ENCODE data around the gene LRG1.
"Not testable (repeated sequence)": the region's sequence is repeated elsewhere in the genome, so short reads cannot be mapped to it uniquely, and the experiment has no call there.

The LRG1 gene

DNA sequence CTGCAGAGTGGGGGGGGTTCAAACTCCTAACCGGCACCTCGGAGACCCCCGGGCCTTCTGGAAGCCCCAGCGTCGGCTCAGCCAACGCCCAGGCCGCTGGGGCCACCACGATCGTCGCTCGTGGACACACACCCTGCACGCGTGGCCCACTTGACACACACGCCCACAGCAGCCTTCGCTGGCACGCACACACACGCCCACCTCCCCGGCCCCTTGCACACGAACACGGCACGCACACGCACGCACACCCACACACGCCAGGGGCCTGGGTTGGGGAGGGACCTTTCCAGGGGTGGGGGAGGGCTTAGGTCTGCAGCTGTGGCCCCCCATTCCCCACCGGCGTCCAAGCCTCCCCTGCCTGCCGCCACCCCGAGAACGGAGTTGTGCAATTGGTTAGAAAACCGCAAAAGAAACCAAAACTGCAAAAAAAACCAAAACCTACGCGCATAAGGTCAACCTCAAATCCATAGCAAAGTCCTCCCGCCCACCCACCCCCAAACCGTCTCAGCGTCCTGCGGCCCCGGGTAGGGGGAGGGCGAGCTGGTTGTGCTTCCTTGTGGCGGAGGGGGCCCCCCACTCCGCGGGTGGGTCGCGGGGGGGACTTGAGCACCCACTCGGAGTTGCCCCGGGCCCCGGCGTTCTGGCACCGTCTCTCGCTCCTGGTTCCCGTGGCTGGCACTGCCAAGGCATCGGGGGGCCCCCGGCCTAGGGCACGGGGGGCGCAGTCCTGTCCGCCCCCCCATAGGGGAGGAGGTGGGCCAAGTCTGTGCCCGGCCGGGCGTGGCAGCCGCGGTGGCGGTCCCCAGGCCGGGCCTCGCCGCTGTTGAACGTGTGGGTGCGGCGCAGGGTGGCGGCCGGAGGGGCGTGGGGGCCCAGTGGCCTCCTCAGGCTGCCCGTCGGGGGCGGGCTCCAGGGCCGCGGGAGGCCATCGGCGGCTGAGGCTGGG, 3.3 kb upstream of the LRG1 start:
- no peak for TF ChIP-seq TAF1 (IDR thresholded peaks at IDR 0.05; ENCODE audit: low read depth, low read length)
- TF ChIP-seq PAX5 (IDR thresholded peaks at IDR 0.05; ENCODE audit: insufficient read depth, low read length, severe bottlenecking): no peak
- TF ChIP-seq POLR2A (IDR thresholded peaks at IDR 0.05; ENCODE audit: low read depth, low read length): no peak
- no peak for TF ChIP-seq SPI1 (IDR thresholded peaks at IDR 0.05; ENCODE audit: low read depth, low read length)
- TF ChIP-seq POLR2AphosphoS5 (IDR thresholded peaks at IDR 0.05; ENCODE audit: low read depth, low read length): no peak
- TF ChIP-seq POU2F2 (IDR thresholded peaks at IDR 0.05; ENCODE audit: low read depth, low read length): no peak
- DNase-seq (ENCODE audit: insufficient read length, low spot score): no peak
- FAIRE-seq: no peak

DNA sequence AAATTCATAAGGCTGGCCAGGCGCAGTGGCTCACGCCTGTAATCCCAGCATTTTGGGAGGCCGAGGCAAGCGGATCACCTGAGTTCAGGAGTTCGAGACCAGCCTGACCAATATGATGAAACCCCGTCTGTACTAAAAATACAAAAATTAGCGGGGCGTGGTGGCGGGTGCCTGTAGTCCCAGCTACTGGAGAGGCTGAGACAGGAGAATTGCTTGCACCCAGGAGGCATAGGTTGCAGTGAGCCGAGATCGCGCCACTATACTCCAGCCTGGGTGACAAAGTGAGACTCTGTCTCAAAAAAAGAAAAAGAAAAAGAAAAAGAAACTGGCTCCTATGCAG, 1.9 kb upstream of the LRG1 start:
- not testable (repeated sequence) for DNase-seq (ENCODE audit: insufficient read length, low spot score); FAIRE-seq

DNA sequence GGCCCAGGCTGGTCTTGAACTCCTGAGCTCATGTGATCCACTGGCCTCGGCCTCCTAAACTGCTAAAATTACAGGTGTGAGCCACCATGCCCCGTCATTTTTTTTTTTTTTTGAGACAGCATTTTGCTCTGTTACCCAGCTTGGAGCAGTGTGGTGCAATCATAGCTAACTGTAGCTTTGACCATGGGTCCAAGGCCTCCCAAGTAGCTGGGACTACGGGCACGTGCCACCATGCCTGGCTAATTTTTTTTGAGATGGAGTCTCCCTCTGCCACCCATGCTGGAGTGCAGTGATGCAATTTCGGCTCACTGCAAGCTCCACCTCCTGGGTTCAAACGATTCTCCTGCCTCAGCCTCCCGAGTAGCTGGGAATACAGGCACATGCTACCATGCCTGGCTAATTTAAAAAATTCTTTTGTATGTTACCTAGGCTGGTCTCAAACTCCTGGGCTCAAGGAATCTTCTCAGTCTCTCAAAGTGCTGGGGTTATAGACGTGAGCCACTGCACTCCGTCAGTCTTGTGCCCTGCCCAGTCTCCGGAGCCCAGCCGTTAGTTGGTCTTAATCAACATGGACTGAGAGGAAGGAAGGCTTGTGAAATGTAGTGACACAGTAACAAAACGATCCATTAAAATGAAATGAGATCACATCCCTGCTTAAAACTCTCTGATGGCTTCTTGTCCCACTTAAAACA, 1.4 kb upstream of the LRG1 start:
- FAIRE-seq: no peak
- TF ChIP-seq POLR2A (IDR thresholded peaks at IDR 0.05; ENCODE audit: low read depth, low read length): no peak
- no peak for TF ChIP-seq TAF1 (IDR thresholded peaks at IDR 0.05; ENCODE audit: low read depth, low read length)
- no peak for TF ChIP-seq POLR2AphosphoS5 (IDR thresholded peaks at IDR 0.05; ENCODE audit: low read depth, low read length)
- no peak for TF ChIP-seq SPI1 (IDR thresholded peaks at IDR 0.05; ENCODE audit: low read depth, low read length)
- DNase-seq (ENCODE audit: insufficient read length, low spot score): no peak

DNA sequence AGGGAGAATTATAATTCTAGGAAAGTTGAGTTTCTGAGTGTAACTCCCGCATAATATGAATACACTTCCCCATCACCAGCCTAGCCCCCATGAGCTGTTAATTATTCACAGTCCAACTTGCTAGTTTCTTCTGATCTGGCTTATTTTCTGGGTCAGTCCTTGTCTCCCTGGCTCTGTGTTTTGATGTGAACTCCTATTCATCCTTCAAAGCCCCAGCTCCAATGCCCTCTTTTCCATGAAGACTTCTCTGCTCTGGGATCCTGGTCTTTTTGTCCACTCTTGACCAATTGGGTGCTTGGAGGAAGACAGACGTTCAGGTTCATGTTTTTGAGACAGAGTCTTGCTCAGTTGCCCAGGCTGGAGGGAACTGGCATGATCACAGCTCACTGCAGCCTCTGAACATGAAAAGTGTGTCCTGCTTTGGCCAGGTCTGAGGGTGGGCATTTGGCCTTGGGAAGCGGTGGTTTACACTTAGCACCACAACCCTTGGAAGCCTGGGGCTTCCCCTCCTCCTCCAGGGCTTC, 605 bp downstream of the LRG1 start:
- FAIRE-seq (no peak), DNase-seq (ENCODE audit: insufficient read length, low spot score) (no peak)
- TF ChIP-seq TAF1 (IDR thresholded peaks at IDR 0.05; ENCODE audit: low read depth, low read length) (no peak), POLR2AphosphoS5 (IDR thresholded peaks at IDR 0.05; ENCODE audit: low read depth, low read length) (no peak), POU2F2 (IDR thresholded peaks at IDR 0.05; ENCODE audit: low read depth, low read length) (no peak), SPI1 (IDR thresholded peaks at IDR 0.05; ENCODE audit: low read depth, low read length) (no peak), PAX5 (IDR thresholded peaks at IDR 0.05; ENCODE audit: insufficient read depth, low read length, severe bottlenecking) (no peak), POLR2A (IDR thresholded peaks at IDR 0.05; ENCODE audit: low read depth, low read length) (no peak)

DNA sequence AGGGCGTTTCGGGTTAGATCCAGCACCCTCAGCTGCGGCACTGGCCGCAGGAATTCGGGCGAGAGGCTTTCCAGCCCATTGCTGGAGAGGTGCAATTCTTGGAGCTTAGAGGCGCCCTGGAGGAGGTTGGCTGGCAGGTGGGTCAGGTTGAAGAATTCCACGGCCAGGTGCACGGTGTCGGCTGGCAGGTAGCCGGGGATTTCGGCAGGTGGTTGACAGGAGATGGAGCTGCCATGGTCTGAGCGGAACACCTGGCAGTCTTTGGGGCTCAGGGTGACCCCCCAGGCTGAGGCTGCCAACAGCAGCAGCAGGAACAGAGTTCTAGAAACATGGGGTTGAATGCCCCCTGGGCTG, 1.3 kb downstream of the LRG1 start:
- no peak for FAIRE-seq
- DNase-seq (ENCODE audit: insufficient read length, low spot score): no peak

DNA sequence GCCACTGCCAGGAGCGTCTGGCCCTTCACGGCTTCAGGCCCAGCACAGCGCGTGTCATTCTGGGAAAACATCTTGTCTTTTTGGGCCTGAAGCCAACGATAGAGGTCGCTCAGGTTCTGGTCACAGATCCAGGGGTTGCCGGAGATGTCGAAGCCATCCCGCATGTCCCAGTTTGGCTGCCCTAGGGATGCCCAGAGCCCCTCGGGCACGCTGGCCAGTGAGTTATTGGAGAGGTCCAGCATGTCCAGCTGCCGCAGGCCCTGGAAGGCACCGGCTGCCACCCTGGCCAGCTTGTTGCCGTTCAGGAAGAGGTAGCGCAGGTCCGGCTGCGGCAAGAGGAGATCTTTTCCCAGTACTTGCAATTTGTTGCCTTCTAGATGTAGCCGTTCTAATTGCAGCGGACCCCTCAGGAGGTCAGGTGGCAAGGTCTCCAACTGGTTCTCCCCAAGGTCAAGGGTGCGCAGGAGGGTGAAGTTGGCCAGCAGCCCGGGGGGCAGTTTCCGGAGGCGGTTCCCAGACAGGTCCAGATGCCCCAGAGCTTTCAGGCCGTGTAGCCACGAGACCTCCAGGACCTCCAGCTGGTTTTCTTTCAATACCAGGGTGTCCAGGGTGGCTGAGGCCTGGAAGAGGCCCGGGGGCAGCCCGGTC, 1.8 kb downstream of the LRG1 start:
- FAIRE-seq (no peak), DNase-seq (ENCODE audit: insufficient read length, low spot score) (no peak)
- TF ChIP-seq POLR2A (IDR thresholded peaks at IDR 0.05; ENCODE audit: low read depth, low read length) (no peak), POU2F2 (IDR thresholded peaks at IDR 0.05; ENCODE audit: low read depth, low read length) (no peak), SPI1 (IDR thresholded peaks at IDR 0.05; ENCODE audit: low read depth, low read length) (no peak), TAF1 (IDR thresholded peaks at IDR 0.05; ENCODE audit: low read depth, low read length) (no peak), PAX5 (IDR thresholded peaks at IDR 0.05; ENCODE audit: insufficient read depth, low read length, severe bottlenecking) (no peak), POLR2AphosphoS5 (IDR thresholded peaks at IDR 0.05; ENCODE audit: low read depth, low read length) (no peak)

More for the DNA sequence above, 1.3 kb downstream of the LRG1 start:
- no peak for TF ChIP-seq POLR2A (IDR thresholded peaks at IDR 0.05; ENCODE audit: low read depth, low read length)
- no peak for TF ChIP-seq POU2F2 (IDR thresholded peaks at IDR 0.05; ENCODE audit: low read depth, low read length)
- TF ChIP-seq POLR2AphosphoS5 (IDR thresholded peaks at IDR 0.05; ENCODE audit: low read depth, low read length): no peak
- no peak for TF ChIP-seq SPI1 (IDR thresholded peaks at IDR 0.05; ENCODE audit: low read depth, low read length)
- no peak for TF ChIP-seq TAF1 (IDR thresholded peaks at IDR 0.05; ENCODE audit: low read depth, low read length)
- no peak for TF ChIP-seq PAX5 (IDR thresholded peaks at IDR 0.05; ENCODE audit: insufficient read depth, low read length, severe bottlenecking)

DNA sequence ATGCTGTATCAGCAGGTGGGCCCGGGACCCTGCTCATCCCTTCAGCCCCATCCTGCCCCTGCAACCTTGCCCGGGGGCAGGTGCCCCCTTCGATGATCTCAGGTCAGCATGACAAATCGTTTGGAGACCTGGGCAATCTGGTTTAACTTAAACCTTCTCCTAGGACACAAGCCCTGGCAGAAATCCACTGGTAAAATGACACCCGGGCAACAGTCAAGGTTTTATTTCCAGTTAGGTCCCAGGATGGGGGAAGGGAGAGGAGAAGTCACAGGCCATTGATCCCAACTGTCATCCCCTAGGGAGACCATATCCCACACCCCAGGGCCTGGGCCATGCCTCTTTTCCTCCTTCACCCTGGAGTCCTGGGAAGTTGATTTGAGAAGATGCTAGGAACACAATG, 3.0 kb downstream of the LRG1 start:
- DNase-seq (ENCODE audit: insufficient read length, low spot score) (no peak), FAIRE-seq (no peak)
- no peak for TF ChIP-seq PAX5 (IDR thresholded peaks at IDR 0.05; ENCODE audit: insufficient read depth, low read length, severe bottlenecking)
- TF ChIP-seq SPI1 (IDR thresholded peaks at IDR 0.05; ENCODE audit: low read depth, low read length): no peak
- TF ChIP-seq POLR2A (IDR thresholded peaks at IDR 0.05; ENCODE audit: low read depth, low read length): no peak
- no peak for TF ChIP-seq POU2F2 (IDR thresholded peaks at IDR 0.05; ENCODE audit: low read depth, low read length)
- TF ChIP-seq POLR2AphosphoS5 (IDR thresholded peaks at IDR 0.05; ENCODE audit: low read depth, low read length): no peak
- TF ChIP-seq TAF1 (IDR thresholded peaks at IDR 0.05; ENCODE audit: low read depth, low read length): no peak

DNA sequence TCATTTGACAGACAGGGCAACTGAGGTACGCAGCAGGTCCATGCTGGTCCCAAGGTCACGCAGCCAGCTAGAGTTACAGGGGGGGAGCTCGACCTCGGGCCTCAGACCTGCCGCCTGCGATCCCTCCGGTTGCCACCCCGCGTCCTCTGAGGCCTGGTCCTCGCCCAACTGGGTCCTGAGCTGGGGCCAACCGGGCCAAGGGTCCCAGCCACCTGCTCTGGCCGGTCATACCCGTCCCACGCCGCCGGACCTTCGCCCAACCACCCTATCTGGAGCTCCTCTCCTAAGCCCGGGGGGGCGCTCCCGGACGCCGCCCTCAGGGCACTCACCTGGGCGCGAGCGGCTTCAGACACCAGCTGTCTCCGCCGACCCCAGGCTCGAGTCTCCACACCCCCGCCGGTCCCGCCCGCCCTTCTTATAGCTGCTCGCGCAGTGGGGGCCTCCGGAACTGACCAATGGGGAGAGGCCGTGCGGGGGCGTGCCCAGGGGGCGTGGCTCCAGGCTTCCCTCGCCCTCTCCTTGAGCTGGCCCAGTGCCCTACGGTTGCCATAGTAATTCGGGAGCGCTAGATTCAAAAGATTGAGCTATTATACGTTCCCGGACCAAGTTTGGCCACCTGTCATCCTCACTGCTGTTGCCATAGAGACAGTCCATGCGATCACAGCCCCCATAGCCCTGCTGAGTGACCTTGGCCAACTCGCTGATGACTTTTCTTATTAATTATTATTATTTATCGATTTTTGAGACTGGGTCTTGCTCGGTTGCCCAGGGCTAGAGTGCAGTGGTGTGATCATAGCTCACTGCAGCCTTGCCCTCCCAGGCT, 4.8 kb downstream of the LRG1 start, which contains the start of gene PLIN5:
PLIN5 (minus strand) TSS at position 389 of the 823 bp plus-strand sequence. CDS start 1,150 bp downstream, outside the sequence.
- FAIRE-seq (no peak), DNase-seq (ENCODE audit: insufficient read length, low spot score) (peak; percentile 64)
- TF ChIP-seq POU2F2 (IDR thresholded peaks at IDR 0.05; ENCODE audit: low read depth, low read length) (no peak), POLR2A (IDR thresholded peaks at IDR 0.05; ENCODE audit: low read depth, low read length) (no peak), POLR2AphosphoS5 (IDR thresholded peaks at IDR 0.05; ENCODE audit: low read depth, low read length) (no peak), TAF1 (IDR thresholded peaks at IDR 0.05; ENCODE audit: low read depth, low read length) (no peak), PAX5 (IDR thresholded peaks at IDR 0.05; ENCODE audit: insufficient read depth, low read length, severe bottlenecking) (no peak), SPI1 (IDR thresholded peaks at IDR 0.05; ENCODE audit: low read depth, low read length) (no peak)

Measured in GM12891 (cell line).